H9 (cell line): Measurements from ENCODE around the gene ADAM8. TPM values are rescaled to one million over a fixed set of nuclear protein-coding genes. Genes with fewer than 3 reads are reported as not detected.

Experiments used
- DNase-seq: peaks from one replicate; pipeline ENCODE4 v3.0.0-alpha.2; 2017
- H2AFZ ChIP-seq: one replicate; pipeline ENCODE4 v1.6.1; 2013; ENCODE audit warnings: mild to moderate bottlenecking, low read length, control low read depth, moderate library complexity
- H2AK5ac ChIP-seq: 2 replicates; pipeline ENCODE4 v1.6.1; 2013; ENCODE audit warnings: low read length, control low read depth, mixed read lengths; ENCODE audit not compliant: insufficient read length
- H2BK120ac ChIP-seq: one replicate; pipeline ENCODE4 v1.6.1; 2013; ENCODE audit warnings: low read depth, mild to moderate bottlenecking, low read length, control low read depth, inconsistent platforms; ENCODE audit not compliant: poor library complexity, severe bottlenecking
- H2BK12ac ChIP-seq: 2 replicates; pipeline ENCODE4 v1.6.1; 2013; ENCODE audit warnings: low read length, control low read depth, mixed read lengths, low read depth; ENCODE audit not compliant: insufficient read length
- H2BK15ac ChIP-seq: 2 replicates; pipeline ENCODE4 v1.6.1; 2013; ENCODE audit warnings: low read depth, low read length, control low read depth
- H2BK20ac ChIP-seq: one replicate; pipeline ENCODE4 v1.6.1; 2013; ENCODE audit warnings: low read depth, mild to moderate bottlenecking, low read length, control low read depth, inconsistent platforms; ENCODE audit not compliant: poor library complexity, severe bottlenecking
- H2BK5ac ChIP-seq: 2 replicates; pipeline ENCODE4 v1.6.1; 2013; ENCODE audit warnings: low read length, control low read depth, mixed read lengths; ENCODE audit not compliant: insufficient read length
- H3K14ac ChIP-seq: 2 replicates; pipeline ENCODE4 v1.6.1; 2013; ENCODE audit warnings: low read length, control low read depth; ENCODE audit not compliant: insufficient read depth
- H3K18ac ChIP-seq: 2 replicates; pipeline ENCODE4 v1.6.1; 2013; ENCODE audit warnings: low read depth, mild to moderate bottlenecking, mixed read lengths, low read length, control low read depth; ENCODE audit not compliant: insufficient read length
- H3K23ac ChIP-seq: 2 replicates; pipeline ENCODE4 v1.6.1; 2013; ENCODE audit warnings: low read length, control low read depth, mixed read lengths, low read depth; ENCODE audit not compliant: insufficient read length
- H3K23me2 ChIP-seq: 2 replicates; pipeline ENCODE4 v1.6.1; 2013; ENCODE audit warnings: low read depth, mild to moderate bottlenecking, mixed read lengths, low read length, control low read depth; ENCODE audit not compliant: insufficient read length, poor library complexity, severe bottlenecking
- H3K27ac ChIP-seq: 2 replicates; pipeline ENCODE4 v1.5.1; 2013; ENCODE audit warnings: low read length, control low read depth, mixed read lengths, low read depth; ENCODE audit not compliant: insufficient read length
- H3K27me3 ChIP-seq: 2 replicates; pipeline ENCODE4 v1.6.1; 2013; ENCODE audit warnings: low read length, control low read depth, inconsistent platforms; ENCODE audit not compliant: insufficient read depth
- H3K4ac ChIP-seq: 2 replicates; pipeline ENCODE4 v1.6.1; 2013; ENCODE audit warnings: low read depth, mild to moderate bottlenecking, control low read depth, inconsistent platforms, low read length, moderate library complexity
- H3K4me1 ChIP-seq: 2 replicates; pipeline ENCODE4 v1.6.1; 2013; ENCODE audit warnings: low read length, control low read depth, inconsistent platforms; ENCODE audit not compliant: insufficient read depth
- H3K4me2 ChIP-seq: 2 replicates; pipeline ENCODE4 v1.6.1; 2013; ENCODE audit warnings: low read length, control low read depth, mixed read lengths; ENCODE audit not compliant: insufficient read length, insufficient read depth
- H3K56ac ChIP-seq: 2 replicates; pipeline ENCODE4 v1.6.1; 2013; ENCODE audit warnings: low read depth, mild to moderate bottlenecking, mixed read lengths, low read length, control low read depth; ENCODE audit not compliant: insufficient read length
- H3K79me1 ChIP-seq: 2 replicates; pipeline ENCODE4 v1.6.1; 2013; ENCODE audit warnings: low read depth, mild to moderate bottlenecking, moderate library complexity, low read length, control low read depth, inconsistent platforms; ENCODE audit not compliant: insufficient read depth, poor library complexity, severe bottlenecking
- H3K79me2 ChIP-seq: 2 replicates; pipeline ENCODE4 v1.6.1; 2013; ENCODE audit warnings: low read length, control low read depth, inconsistent platforms; ENCODE audit not compliant: insufficient read depth
- H3K9ac ChIP-seq: 2 replicates; pipeline ENCODE4 v1.6.1; 2013; ENCODE audit warnings: low read length, control low read depth, mixed read lengths; ENCODE audit not compliant: insufficient read length; ENCODE audit errors: extremely low read depth
- H3K9me3 ChIP-seq: one replicate; pipeline ENCODE4 v1.6.1; 2013; ENCODE audit warnings: low read depth, low read length, inconsistent platforms; ENCODE audit not compliant: control insufficient read depth
- H3T11ph ChIP-seq: one replicate; pipeline ENCODE4 v1.6.1; 2013; ENCODE audit warnings: mild to moderate bottlenecking, low read length, control low read depth, inconsistent platforms
- H4K20me1 ChIP-seq: one replicate; pipeline ENCODE4 v1.6.1; 2013; ENCODE audit not compliant: control insufficient read depth, insufficient read length, insufficient read depth
- H4K5ac ChIP-seq: 2 replicates; pipeline ENCODE4 v1.6.1; 2013; ENCODE audit warnings: low read depth, mild to moderate bottlenecking, mixed read lengths, low read length, control low read depth; ENCODE audit not compliant: insufficient read length
- H4K8ac ChIP-seq: replicated peaks from 2 replicates; pipeline ENCODE4 v1.6.1; 2013; ENCODE audit warnings: low read length, control low read depth, mixed read lengths, low read depth; ENCODE audit not compliant: insufficient read length
- H4K91ac ChIP-seq: 2 replicates; pipeline ENCODE4 v1.6.1; 2013; ENCODE audit warnings: low read depth, mild to moderate bottlenecking, moderate library complexity, mixed read lengths, low read length, control low read depth; ENCODE audit not compliant: insufficient read length
- H3K27ac Mint-ChIP-seq, 3 experiments: 2 replicates in 2 of 3; 3 replicates in 1 of 3; pipeline ENCODE4 v1.8.0; 2020 to 2021; ENCODE audit warnings: mixed read lengths in 3 of 3, mild to moderate bottlenecking in 1 of 3, moderate library complexity in 1 of 3
- H3K27me3 Mint-ChIP-seq: 2 replicates; pipeline ENCODE4 v1.8.0; 2021; ENCODE audit warnings: low read depth, mild to moderate bottlenecking, moderate library complexity, mixed read lengths
- H3K36me3 Mint-ChIP-seq, 3 experiments: 2 replicates in 2 of 3; 3 replicates in 1 of 3; pipeline ENCODE4 v1.8.0; 2020 to 2021; ENCODE audit warnings: low read depth in 3 of 3, mixed read lengths in 3 of 3; ENCODE audit not compliant: insufficient read depth in 1 of 3
- H3K4me1 Mint-ChIP-seq, 2 experiments: 2 replicates each; pipeline ENCODE4 v1.8.0; 2020; ENCODE audit warnings: mixed read lengths in 2 of 2
- H3K4me3 Mint-ChIP-seq, 2 experiments: 2 replicates in 1 of 2; 3 replicates in 1 of 2; pipeline ENCODE4 v1.8.0; 2020 to 2021; ENCODE audit warnings: mild to moderate bottlenecking in 2 of 2, mixed read lengths in 2 of 2, moderate library complexity in 1 of 2
- H3K9me3 Mint-ChIP-seq, 2 experiments: 2 replicates in 1 of 2; 3 replicates in 1 of 2; pipeline ENCODE4 v1.8.0; 2020; ENCODE audit warnings: mild to moderate bottlenecking in 2 of 2, mixed read lengths in 2 of 2, moderate library complexity in 1 of 2
- CTCF ChIP-seq: fragments of 200-600 bp; sonication (generic); conservative IDR thresholded peaks from 3 replicates; pipeline ENCODE4 v1.8.0; 2021; ENCODE audit warnings: antibody characterized with exemption, mild to moderate bottlenecking
- WGBS: extraction: QIAGEN DNeasy Blood & Tissue Kit; methylation state at CpG from one replicate; pipeline ENCODE4 v1.1.7; 2013; ENCODE audit warnings: missing lambda C conversion rate, low lambda C conversion rate, mixed read lengths; ENCODE audit not compliant: insufficient read length; ENCODE audit errors: extremely low coverage; 5-methylcytosine and 5-hydroxymethylcytosine counted together
- total RNA-seq: library from RNA; stranded (reverse); gene quantifications from 2 replicates; pipeline ENCODE4 v1.2.1, GENCODE V29; 2021

ADAM8 gene
- total RNA-seq, 1 experiment from 2014 or later: 5.4 TPM

GRCh38 chr10:133273534-133274143, 3.0 kb downstream of the ADAM8 start:
- Histone ChIP-seq H2BK120ac (no peak overlapping the region), H3K4me1 (no peaks in the 10 kb centered on the region), H3K79me1 (no peaks in the 10 kb centered on the region), H3K9me3 (no peaks in the 10 kb centered on the region), H3K9ac (no peak overlapping the region), H4K8ac (no peak overlapping the region), H3K4me2 (no peak overlapping the region), H2BK20ac (no peak overlapping the region), H4K5ac (no peak overlapping the region), H3T11ph (no peak overlapping the region), H3K14ac (no peak overlapping the region), H2AK5ac (no peak overlapping the region), H3K27ac (no peak overlapping the region), H3K27me3 (no peaks in the 10 kb centered on the region; the same call in 1 of the 2 replicates), H2BK15ac (no peak overlapping the region), H4K20me1 (no peaks in the 10 kb centered on the region), H2BK12ac (no peak overlapping the region), H3K4ac (no peak overlapping the region), H3K56ac (no peak overlapping the region), H3K79me2 (no peaks in the 10 kb centered on the region), H3K23ac (no peak overlapping the region), H3K23me2 (peaks cover 7% of the 10 kb centered on the region), H3K18ac (no peak overlapping the region), H2AFZ (no peak overlapping the region), H2BK5ac (no peak overlapping the region), H4K91ac (no peak overlapping the region)
- no peak for TF ChIP-seq CTCF
- H3K4me1 Mint-ChIP-seq: peaks cover 3 to 7% of the 10 kb centered on the region in 2 experiments; a peak in 3 of 4 replicates
- no peaks in the 10 kb centered on the region for H3K36me3 Mint-ChIP-seq
- H3K4me3 Mint-ChIP-seq: no peak overlapping the region
- no peak for DNase-seq
- peaks cover 11% of the 10 kb centered on the region for H3K27me3 Mint-ChIP-seq
- H3K27ac Mint-ChIP-seq: no peak overlapping the region
- no CpG with 5 or more reads among the region's 28 CpGs for WGBS
- H3K9me3 Mint-ChIP-seq: no peaks in the 10 kb centered on the region
